NT2/D1 (cell line): ENCODE results near the gene MTFR1L.

Experiments
- DNase-seq: peaks from one replicate; pipeline ENCODE4 v3.0.0-alpha.2; 2011; ENCODE audit warnings: low read depth, low spot score
- H3K27me3 ChIP-seq: 2 replicates; pipeline ENCODE4 v1.6.0; 2011; ENCODE audit warnings: mild to moderate bottlenecking; ENCODE audit not compliant: insufficient read length, insufficient read depth
- H3K36me3 ChIP-seq: 2 replicates; pipeline ENCODE4 v1.6.1; 2011; ENCODE audit warnings: mild to moderate bottlenecking, low read length, mixed read lengths; ENCODE audit not compliant: insufficient read depth, insufficient read length
- H3K4me1 ChIP-seq: 2 replicates; pipeline ENCODE4 v1.5.1; 2011; ENCODE audit not compliant: insufficient read depth, insufficient read length
- H3K4me3 ChIP-seq: 2 replicates; pipeline ENCODE4 v1.5.1; 2011; ENCODE audit warnings: low read depth; ENCODE audit not compliant: insufficient read length
- H3K9ac ChIP-seq: 2 replicates; pipeline ENCODE4 v1.6.0; 2011; ENCODE audit warnings: low read depth; ENCODE audit not compliant: insufficient read length
- H3K9me3 ChIP-seq: 2 replicates; pipeline ENCODE4 v1.5.1; 2011; ENCODE audit warnings: mild to moderate bottlenecking, low read length; ENCODE audit not compliant: insufficient read depth
- SUZ12 ChIP-seq: IDR thresholded peaks from 2 replicates; pipeline ENCODE4 v1.6.1; 2011; ENCODE audit not compliant: insufficient read length, insufficient read depth; ENCODE audit errors: extremely low read depth
- YY1 ChIP-seq: IDR thresholded peaks from 2 replicates; pipeline ENCODE4 v1.6.1; 2011; ENCODE audit not compliant: insufficient read length, insufficient read depth
- ZNF274 ChIP-seq: IDR thresholded peaks from 2 replicates; pipeline ENCODE4 v1.6.1; 2011; ENCODE audit warnings: mild to moderate bottlenecking, low read depth, low read length

MTFR1L gene

GRCh38 chr1:25847929-25848328 lies 28.2 kb downstream of the MTFR1L start:
- H3K4me3 ChIP-seq: no peak overlapping the region
- TF ChIP-seq SUZ12: no peak
- no peaks in the 10 kb centered on the region for H3K36me3 ChIP-seq
- H3K9ac ChIP-seq: no peak overlapping the region
- H3K4me1 ChIP-seq: no peaks in the 10 kb centered on the region
- no peaks in the 10 kb centered on the region for H3K27me3 ChIP-seq
- no peak for DNase-seq
- no peaks in the 10 kb centered on the region for H3K9me3 ChIP-seq

GRCh38 chr1:25848531-25848930 lies 28.8 kb downstream of the MTFR1L start:
- no peak for DNase-seq
- no peaks in the 10 kb centered on the region for H3K27me3 ChIP-seq
- no peak overlapping the region for H3K9ac ChIP-seq
- no peaks in the 10 kb centered on the region for H3K4me1 ChIP-seq
- no peaks in the 10 kb centered on the region for H3K9me3 ChIP-seq
- peaks cover 2% of the 10 kb centered on the region for H3K36me3 ChIP-seq
- TF ChIP-seq SUZ12 (no peak), YY1 (no peak), ZNF274 (no peak)
- no peak overlapping the region for H3K4me3 ChIP-seq

- Histone ChIP-seq H3K9ac (no peak overlapping the region), H3K4me1 (no peaks in the 10 kb centered on the region), H3K4me3 (no peak overlapping the region), H3K36me3 (peaks cover 6% of the 10 kb centered on the region), H3K27me3 (no peaks in the 10 kb centered on the region), H3K9me3 (no peaks in the 10 kb centered on the region)
- TF ChIP-seq YY1 (no peak), SUZ12 (no peak), ZNF274 (no peak)
- no peak for DNase-seq
These were observed 34.8 kb downstream of the MTFR1L start for GRCh38 chr1:25854554-25854953.

- no peak overlapping the region for H3K9ac ChIP-seq
- H3K36me3 ChIP-seq: peaks cover 6% of the 10 kb centered on the region
- H3K9me3 ChIP-seq: no peaks in the 10 kb centered on the region
- TF ChIP-seq YY1: no peak
- TF ChIP-seq SUZ12: no peak
- no peak for TF ChIP-seq ZNF274
- no peak overlapping the region for H3K4me3 ChIP-seq
- H3K4me1 ChIP-seq: no peaks in the 10 kb centered on the region
- no peaks in the 10 kb centered on the region for H3K27me3 ChIP-seq
- no peak for DNase-seq
These were observed 37.1 kb downstream of the MTFR1L start for GRCh38 chr1:25856856-25857255.

GRCh38 chr1:25858494-25858893 lies 38.7 kb downstream of the MTFR1L start:
- TF ChIP-seq SUZ12: no peak
- no peak for TF ChIP-seq ZNF274
- no peak for TF ChIP-seq YY1
- Histone ChIP-seq H3K27me3 (no peaks in the 10 kb centered on the region), H3K9ac (peak overlapping the region; percentile 96), H3K4me3 (peak overlapping the region; percentile 96), H3K9me3 (no peaks in the 10 kb centered on the region), H3K36me3 (peaks cover 20% of the 10 kb centered on the region), H3K4me1 (peaks cover 11% of the 10 kb centered on the region)
- DNase-seq: no peak

- TF ChIP-seq SUZ12 (no peak), ZNF274 (no peak), YY1 (no peak)
- Histone ChIP-seq H3K4me1 (peaks cover 11% of the 10 kb centered on the region), H3K4me3 (peak within 1 kb of the TSS; percentile 96), H3K27me3 (no peaks in the 10 kb centered on the region), H3K9ac (peak within 1 kb of the TSS; percentile 96), H3K9me3 (no peaks in the 10 kb centered on the region), H3K36me3 (peaks cover 22% of the 10 kb centered on the region)
- peak; percentile 85 for DNase-seq
These were observed 39.4 kb downstream of the MTFR1L start, which contains the start of gene AUNIP for GRCh38 chr1:25858906-25859789. TSS of gene AUNIP (minus strand) at chr1:25859457. CDS start at chr1:25859357, 100 bp downstream.

GRCh38 chr1:25861316-25862286 lies 41.8 kb downstream of the MTFR1L start:
- Histone ChIP-seq H3K36me3 (peaks cover 24% of the 10 kb centered on the region), H3K4me3 (no peak overlapping the region), H3K9me3 (no peaks in the 10 kb centered on the region), H3K9ac (peak overlapping the region; percentile 51), H3K27me3 (no peaks in the 10 kb centered on the region), H3K4me1 (peaks cover 11% of the 10 kb centered on the region)
- TF ChIP-seq YY1 (no peak), ZNF274 (no peak), SUZ12 (no peak)
- no peak for DNase-seq
